Measurements from ENCODE around the gene WNT3.

DNA sequence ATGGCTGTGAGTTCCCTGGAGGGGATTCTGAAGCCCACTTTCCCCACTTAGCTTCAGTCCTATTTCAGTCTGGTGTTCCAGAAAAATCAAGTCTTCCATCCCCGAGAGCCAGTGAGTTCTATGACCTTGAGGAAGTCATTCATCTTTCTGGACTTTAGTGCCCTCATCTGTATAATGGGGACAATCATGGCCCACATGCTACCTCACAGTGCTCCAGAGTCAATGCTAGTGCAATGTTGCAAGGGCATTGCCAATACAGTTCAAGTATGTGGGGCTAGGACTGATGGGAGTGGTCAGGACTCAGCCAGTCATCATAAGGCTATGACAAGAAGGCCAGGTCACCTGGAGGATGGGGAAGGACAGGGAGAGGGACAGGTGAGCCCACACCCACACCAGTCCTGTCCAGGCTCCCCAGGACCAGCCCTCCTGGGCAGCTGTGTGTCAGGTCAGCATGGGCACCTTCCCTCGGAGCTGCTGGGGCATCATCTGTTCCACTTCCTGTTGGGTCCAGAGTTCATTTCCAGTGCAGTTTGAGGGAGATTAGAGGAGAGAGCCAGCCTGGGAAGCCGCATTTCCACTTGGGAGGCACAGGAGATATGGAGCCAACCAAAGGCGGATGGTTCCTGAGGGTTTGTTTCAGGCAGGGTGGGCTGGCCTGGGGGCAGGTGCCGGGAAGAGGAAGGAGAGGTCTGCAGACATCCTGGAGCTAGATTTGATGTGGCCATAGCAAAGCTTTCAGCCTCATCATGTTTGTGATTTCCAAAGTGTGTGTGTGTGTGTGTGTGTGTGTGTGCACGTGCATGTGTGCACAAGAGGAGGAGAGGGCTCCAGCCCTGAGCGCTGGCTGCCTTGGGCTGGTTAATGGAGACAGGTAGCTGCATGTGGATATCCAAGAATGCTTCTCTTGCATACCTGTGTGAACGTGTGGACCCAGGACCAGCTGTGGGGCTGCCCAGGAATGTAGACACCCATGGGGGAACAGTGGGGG lies 29.0 kb upstream of the WNT3 start:
- TF ChIP-seq, protein P1, sequence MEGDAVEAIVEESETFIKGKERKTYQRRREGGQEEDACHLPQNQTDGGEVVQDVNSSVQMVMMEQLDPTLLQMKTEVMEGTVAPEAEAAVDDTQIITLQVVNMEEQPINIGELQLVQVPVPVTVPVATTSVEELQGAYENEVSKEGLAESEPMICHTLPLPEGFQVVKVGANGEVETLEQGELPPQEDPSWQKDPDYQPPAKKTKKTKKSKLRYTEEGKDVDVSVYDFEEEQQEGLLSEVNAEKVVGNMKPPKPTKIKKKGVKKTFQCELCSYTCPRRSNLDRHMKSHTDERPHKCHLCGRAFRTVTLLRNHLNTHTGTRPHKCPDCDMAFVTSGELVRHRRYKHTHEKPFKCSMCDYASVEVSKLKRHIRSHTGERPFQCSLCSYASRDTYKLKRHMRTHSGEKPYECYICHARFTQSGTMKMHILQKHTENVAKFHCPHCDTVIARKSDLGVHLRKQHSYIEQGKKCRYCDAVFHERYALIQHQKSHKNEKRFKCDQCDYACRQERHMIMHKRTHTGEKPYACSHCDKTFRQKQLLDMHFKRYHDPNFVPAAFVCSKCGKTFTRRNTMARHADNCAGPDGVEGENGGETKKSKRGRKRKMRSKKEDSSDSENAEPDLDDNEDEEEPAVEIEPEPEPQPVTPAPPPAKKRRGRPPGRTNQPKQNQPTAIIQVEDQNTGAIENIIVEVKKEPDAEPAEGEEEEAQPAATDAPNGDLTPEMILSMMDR (IDR thresholded peaks at IDR 0.05) = no peak
- TF ChIP-seq EZH2phosphoT487 (IDR thresholded peaks at IDR 0.05) (no peak), EZH2 (IDR thresholded peaks at IDR 0.05) (no peak)

Data from neural progenitor cell (in vitro differentiated cells).